ENCODE results near the gene AP1M1.

DNA sequence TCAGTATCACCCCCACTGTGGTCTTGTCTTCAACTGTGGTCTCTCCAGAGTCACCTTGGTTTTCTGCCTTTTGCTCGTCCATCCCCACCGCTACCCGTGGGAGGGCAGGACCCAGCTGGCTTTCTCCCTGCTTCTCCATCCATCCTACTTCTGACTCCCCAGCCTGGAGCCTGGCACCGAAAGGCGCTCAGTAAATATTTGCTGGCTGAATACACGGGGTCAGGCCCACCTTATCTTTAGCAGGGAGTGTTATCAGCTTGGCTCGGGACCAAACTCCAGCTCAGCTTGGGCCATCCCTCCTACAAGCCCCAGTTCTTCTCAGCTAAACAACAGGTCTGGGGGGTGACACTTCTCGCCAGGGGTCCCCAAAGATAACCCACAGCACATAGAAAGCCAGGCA is 64.9 kb downstream of the AP1M1 start:
- no peak for TF ChIP-seq MXD4 (CRISPR knock-in tag; IDR thresholded peaks at IDR 0.05; ENCODE audit: borderline replicate concordance)
- TF ChIP-seq, protein P1, sequence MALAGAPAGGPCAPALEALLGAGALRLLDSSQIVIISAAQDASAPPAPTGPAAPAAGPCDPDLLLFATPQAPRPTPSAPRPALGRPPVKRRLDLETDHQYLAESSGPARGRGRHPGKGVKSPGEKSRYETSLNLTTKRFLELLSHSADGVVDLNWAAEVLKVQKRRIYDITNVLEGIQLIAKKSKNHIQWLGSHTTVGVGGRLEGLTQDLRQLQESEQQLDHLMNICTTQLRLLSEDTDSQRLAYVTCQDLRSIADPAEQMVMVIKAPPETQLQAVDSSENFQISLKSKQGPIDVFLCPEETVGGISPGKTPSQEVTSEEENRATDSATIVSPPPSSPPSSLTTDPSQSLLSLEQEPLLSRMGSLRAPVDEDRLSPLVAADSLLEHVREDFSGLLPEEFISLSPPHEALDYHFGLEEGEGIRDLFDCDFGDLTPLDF (CRISPR knock-in tag; IDR thresholded peaks at IDR 0.05), result no peak
- TF ChIP-seq ZNF232 (CRISPR knock-in tag; IDR thresholded peaks at IDR 0.05), result no peak
- TF ChIP-seq, protein P2, sequence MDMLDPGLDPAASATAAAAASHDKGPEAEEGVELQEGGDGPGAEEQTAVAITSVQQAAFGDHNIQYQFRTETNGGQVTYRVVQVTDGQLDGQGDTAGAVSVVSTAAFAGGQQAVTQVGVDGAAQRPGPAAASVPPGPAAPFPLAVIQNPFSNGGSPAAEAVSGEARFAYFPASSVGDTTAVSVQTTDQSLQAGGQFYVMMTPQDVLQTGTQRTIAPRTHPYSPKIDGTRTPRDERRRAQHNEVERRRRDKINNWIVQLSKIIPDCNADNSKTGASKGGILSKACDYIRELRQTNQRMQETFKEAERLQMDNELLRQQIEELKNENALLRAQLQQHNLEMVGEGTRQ (CRISPR knock-in tag; IDR thresholded peaks at IDR 0.05), result no peak
- no peak for TF ChIP-seq SP1 (CRISPR knock-in tag; conservative IDR thresholded peaks at IDR 0.05)
